NB4 (cell line): ENCODE measurements around the gene DCC.

Experiments
- POLR2A ChIP-seq: IDR thresholded peaks from 2 replicates; pipeline ENCODE4 v1.6.1; 2011; ENCODE audit warnings: mild to moderate bottlenecking; ENCODE audit not compliant: insufficient read length; ENCODE audit errors: extremely low read depth
- TF ChIP-seq, protein P1 (sequence below): IDR thresholded peaks from one replicate; pipeline ENCODE4 v1.5.1; 2012; ENCODE audit warnings: low read depth, low read length

DNA sequence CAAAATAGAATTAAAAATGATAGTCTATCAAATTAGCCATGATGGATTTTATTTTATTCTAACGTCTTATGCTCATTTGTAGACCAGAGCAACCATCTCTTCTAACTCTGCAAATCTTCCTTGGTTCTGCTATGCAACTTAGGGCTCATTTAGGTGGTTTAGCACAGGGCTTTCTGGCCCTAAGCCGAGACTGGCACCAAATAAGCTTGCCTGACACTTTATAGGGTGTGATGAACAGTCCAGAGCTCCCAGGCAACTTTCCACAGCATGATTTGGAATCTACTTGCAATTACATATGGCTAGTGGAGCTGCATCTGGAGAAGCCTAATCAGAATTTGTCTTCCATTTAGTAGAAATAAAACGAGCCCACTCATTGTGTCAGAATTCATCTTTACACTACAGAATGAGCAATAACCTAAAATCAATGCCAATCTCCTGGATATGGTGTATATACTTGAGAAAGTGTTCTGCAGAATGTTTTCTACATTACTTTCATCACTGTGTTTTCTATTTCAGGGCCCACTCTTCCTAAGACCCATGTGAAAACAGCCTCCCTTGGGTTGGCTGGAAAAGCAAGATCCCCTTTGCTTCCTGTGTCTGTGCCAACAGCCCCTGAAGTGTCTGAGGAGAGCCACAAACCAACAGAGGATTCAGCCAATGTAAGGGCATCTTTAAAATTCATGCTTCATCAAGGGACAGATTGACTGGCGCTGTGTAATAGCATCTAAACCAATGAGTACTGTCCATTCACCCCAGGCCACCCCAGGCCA, 1186.3 kb downstream of the DCC start:
- TF ChIP-seq, protein P1, sequence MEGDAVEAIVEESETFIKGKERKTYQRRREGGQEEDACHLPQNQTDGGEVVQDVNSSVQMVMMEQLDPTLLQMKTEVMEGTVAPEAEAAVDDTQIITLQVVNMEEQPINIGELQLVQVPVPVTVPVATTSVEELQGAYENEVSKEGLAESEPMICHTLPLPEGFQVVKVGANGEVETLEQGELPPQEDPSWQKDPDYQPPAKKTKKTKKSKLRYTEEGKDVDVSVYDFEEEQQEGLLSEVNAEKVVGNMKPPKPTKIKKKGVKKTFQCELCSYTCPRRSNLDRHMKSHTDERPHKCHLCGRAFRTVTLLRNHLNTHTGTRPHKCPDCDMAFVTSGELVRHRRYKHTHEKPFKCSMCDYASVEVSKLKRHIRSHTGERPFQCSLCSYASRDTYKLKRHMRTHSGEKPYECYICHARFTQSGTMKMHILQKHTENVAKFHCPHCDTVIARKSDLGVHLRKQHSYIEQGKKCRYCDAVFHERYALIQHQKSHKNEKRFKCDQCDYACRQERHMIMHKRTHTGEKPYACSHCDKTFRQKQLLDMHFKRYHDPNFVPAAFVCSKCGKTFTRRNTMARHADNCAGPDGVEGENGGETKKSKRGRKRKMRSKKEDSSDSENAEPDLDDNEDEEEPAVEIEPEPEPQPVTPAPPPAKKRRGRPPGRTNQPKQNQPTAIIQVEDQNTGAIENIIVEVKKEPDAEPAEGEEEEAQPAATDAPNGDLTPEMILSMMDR: no peak
- no peak for TF ChIP-seq POLR2A
